ENCODE data around the gene POLN.
"Not testable (repeated sequence)": the region's sequence is repeated elsewhere in the genome, so short reads cannot be mapped to it uniquely, and the experiment has no call there.

POLN gene

DNA sequence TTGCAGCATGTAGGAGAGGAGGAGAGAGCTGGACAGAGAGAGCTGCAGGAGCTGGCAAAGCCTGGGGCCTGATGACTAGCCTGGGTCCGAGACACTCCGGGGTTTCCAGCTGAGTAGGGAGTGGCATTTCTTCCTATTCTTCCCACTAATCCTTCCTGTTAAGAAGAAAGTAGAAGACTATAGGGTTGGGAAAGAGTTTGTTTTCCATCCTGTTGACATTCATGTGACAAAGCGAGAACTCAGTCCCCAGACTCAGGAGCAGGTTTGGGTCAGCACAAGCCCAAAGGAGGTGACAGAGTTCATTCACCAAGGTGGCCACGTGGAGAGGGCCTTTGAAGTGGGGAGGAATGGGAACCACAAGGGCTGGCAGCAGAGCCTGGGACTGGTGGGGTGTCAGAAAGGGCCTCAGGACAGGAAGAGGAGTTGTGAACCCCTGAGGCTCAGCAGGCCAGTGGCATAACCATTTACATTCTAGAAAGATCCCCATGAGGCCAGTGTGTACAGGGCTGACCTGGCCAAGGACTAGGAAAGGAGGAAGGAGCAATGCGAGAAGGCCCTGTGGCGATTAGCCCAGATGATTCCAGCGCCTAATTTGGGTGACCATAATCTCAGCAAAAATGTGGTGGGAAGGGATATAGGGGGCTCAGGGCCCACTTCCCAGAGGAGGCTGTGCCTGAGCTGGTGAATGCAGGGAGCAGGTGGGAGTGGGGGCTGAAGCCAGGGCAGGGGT, 3.3 kb upstream of the POLN start:
- peaks cover 13% of the 10 kb centered on the region for H3K27me3 Mint-ChIP-seq
- no peak overlapping the region for H3K27ac Mint-ChIP-seq

DNA sequence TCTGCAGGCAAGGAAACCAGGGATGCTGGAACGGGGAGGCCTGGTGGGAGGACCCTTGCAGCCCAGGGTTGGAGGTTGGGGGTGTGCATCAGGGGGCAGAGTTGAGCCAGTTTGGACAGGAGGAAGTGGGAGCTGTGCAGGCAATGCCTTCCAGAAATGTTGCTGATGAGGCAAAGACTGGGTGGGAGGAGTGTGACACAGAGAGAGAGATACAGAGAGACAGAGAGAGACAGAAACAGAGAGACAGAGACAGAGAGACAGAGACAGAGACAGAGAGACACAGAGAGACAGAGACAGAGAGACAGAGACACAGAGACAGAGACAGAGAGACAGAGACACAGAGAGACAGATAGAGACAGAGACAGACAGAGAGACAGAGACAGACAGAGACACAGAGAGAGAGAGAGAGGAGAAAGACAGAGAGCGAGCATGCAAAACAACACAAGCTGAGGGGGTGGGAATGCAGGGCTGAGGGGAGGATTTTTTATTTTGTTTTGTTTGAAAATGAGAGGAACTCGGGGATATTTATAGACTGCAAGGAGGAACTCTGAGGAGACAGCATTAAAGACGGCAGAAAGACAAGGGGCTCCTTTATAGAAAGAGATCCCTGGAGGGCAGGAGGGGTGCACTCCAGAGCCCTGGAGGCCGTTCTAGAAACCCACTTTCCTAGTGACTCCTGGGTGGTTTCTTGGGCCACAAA, 1.9 kb upstream of the POLN start:
- CTCF ChIA-PET, result interaction anchor here (0.7 kb wide), 1 partner anchor 19 kb away, joined by 3 read pairs; no protein-coding TSS in a partner anchor
- H3K27me3 Mint-ChIP-seq, result peaks cover 13% of the 10 kb centered on the region
- H3K9me3 Mint-ChIP-seq, result no peaks in the 10 kb centered on the region
- H3K4me3 Mint-ChIP-seq, result no peak overlapping the region
- DNase-seq, result peak; percentile 23
- H3K4me1 Mint-ChIP-seq, result peaks cover 41% of the 10 kb centered on the region
- H3K36me3 Mint-ChIP-seq, result peaks cover 16% of the 10 kb centered on the region
- H3K27ac Mint-ChIP-seq, result no peak overlapping the region

More for the DNA sequence above, 3.3 kb upstream of the POLN start:
- H3K36me3 Mint-ChIP-seq, result peaks cover 8% of the 10 kb centered on the region
- H3K9me3 Mint-ChIP-seq, result no peaks in the 10 kb centered on the region
- H3K4me1 Mint-ChIP-seq, result peaks cover 29% of the 10 kb centered on the region
- CTCF ChIA-PET, result no interaction called here
- DNase-seq, result peak; percentile 25
- no peak overlapping the region for H3K4me3 Mint-ChIP-seq

DNA sequence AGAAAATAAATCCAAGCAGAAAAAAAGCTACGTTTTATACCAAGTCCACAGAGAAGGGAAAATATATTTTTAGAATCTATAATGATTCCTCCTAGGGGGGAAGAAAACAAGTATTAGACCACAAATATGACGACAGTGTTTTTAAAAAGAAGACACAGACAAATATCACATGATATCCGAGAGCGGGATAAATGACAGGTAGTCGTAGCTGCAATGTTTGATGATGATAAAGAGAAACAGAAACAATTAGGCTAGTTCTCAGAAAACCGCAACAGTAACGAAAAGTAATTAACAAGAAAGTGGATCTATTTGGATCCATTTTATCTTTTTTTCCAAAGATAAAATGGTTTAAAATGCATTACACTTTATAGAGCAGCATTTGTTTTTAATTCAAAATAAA, 918 bp downstream of the POLN start:
- CTCF ChIA-PET, result interaction anchor here (1.4 to 3.1 kb wide), 2 partner anchors 20 to 174 kb away, joined by 3 to 14 read pairs; no protein-coding TSS in a partner anchor
- H3K36me3 Mint-ChIP-seq, result peaks cover 34% of the 10 kb centered on the region
- peak overlapping the region; percentile 95 for H3K27ac Mint-ChIP-seq
- peak; percentile 17 for DNase-seq
- H3K4me1 Mint-ChIP-seq, result peaks cover 62% of the 10 kb centered on the region
- no peaks in the 10 kb centered on the region for H3K9me3 Mint-ChIP-seq
- peaks cover 13% of the 10 kb centered on the region for H3K27me3 Mint-ChIP-seq
- H3K4me3 Mint-ChIP-seq, result peak overlapping the region; percentile 93

DNA sequence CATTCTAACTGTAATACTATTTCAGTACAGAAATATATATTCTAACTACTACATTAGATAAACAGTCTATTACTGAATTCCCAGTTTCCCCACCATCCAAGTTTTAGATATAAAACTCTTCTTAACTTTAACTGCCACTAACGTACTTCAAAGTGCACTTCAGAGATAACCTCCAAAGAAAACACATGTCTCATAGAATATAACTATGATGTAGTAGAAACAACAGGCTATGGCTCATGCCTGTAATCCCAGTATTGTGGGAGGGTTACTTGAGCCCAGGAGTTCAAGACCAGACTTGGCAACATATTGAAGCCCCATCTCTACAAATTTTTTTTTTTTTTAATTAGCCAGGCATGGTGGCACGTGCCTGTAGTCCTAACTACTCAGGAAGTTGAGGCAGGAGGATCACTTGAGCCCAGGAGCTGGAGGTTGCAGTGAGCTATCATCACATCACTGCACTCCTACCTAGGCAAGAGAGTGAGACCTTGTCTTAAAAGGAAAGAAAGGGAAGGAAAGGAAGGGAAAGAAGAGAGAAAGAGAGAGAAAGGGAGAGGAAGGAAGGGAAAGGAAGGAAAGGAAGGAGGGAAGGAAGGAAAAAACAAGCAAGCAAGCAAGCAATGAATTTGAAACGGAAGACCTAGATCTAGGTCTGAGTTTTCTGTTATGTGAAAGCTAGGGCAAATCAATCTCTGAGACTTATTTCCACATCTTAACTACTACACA, 4.8 kb downstream of the POLN start:
- Mint-ChIP-seq H3K4me3 (no peak overlapping the region), H3K27ac (peak overlapping the region; percentile 38), H3K9me3 (no peaks in the 10 kb centered on the region), H3K27me3 (peaks cover 1% of the 10 kb centered on the region), H3K4me1 (peaks cover 49% of the 10 kb centered on the region), H3K36me3 (peaks cover 58% of the 10 kb centered on the region)
- no peak for DNase-seq
- CTCF ChIA-PET, result interaction anchor here (0.6 to 1.1 kb wide), 2 partner anchors 17 to 315 kb away, joined by 3 read pairs; no protein-coding TSS in a partner anchor

DNA sequence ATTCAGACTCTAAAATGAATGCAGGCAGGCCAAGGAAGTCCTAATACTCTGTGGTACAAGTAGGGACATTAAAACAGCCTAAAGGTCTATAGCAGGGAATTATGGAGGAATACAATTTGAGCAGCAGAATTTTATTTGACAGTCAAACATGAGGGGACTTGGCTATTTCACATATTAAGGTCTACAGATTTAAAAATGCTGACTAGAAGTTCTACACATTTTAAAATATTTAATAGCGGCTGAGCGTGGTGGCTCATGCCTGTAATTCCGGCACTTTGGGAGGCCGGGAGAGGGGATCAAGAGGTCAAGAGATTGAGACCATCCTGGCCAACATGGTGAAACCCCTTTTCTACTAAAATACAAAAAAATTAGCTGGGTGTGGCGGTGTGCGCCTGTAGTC, 10.8 kb downstream of the POLN start:
- DNase-seq, result no peak
- H3K27ac Mint-ChIP-seq, result no peak overlapping the region
- no peaks in the 10 kb centered on the region for H3K27me3 Mint-ChIP-seq
- peaks cover 42% of the 10 kb centered on the region for H3K36me3 Mint-ChIP-seq
- H3K9me3 Mint-ChIP-seq, result no peaks in the 10 kb centered on the region
- CTCF ChIA-PET, result interaction anchor here (2.3 kb wide), 1 partner anchor 11 kb away, joined by 17 read pairs; no protein-coding TSS in a partner anchor
- H3K4me3 Mint-ChIP-seq, result no peak overlapping the region
- peaks cover 8% of the 10 kb centered on the region for H3K4me1 Mint-ChIP-seq

DNA sequence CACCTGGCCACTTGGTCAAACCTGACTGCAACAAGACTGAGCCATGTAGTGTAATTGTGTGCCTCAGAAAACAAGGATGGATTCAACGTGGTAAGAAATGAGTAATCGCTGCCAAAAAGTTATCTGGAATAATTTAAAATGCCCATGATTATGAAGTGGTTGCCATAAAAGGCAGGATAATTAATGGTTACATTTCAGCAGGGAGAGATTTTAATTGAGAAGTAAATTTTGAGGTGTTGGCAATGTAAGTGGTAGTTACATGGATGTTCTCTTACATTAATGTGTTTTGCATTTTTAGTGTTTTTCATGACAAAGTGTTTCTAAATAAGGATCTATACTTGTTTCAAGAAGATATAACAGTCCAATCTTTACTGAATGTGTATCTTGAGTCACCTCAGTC, 15.7 kb downstream of the POLN start:
- CTCF ChIA-PET, result no interaction called here
- Mint-ChIP-seq H3K9me3 (no peaks in the 10 kb centered on the region), H3K4me1 (no peaks in the 10 kb centered on the region), H3K27me3 (no peaks in the 10 kb centered on the region), H3K4me3 (no peak overlapping the region), H3K36me3 (peaks cover 27% of the 10 kb centered on the region), H3K27ac (no peak overlapping the region)
- DNase-seq, result no peak

DNA sequence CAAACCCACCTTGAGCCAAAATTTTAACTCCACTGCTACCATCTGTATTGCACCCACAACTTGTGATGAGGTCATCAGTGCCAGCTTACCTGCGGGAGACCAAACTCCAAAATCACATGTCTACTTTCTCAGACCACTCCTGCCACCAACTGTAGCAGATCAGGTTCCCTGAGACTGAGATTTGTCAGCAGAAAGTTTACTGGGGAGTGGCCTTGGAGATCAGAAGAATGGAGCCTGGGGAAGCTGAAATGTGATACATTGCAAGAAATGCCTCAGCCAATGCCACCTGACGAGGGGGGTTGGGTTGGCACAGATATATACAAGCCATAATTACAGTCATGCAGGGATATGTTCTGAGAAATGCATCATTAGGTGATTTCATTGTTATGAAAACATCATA, 19.1 kb downstream of the POLN start:
- H3K4me1 Mint-ChIP-seq, result peaks cover under 1% of the 10 kb centered on the region
- CTCF ChIA-PET, result interaction anchor here (0.8 to 2.2 kb wide), 3 partner anchors 136 to 220 kb away, joined by 3 to 5 read pairs (median 4); no protein-coding TSS in a partner anchor
- no peaks in the 10 kb centered on the region for H3K27me3 Mint-ChIP-seq
- no peak for DNase-seq
- no peak overlapping the region for H3K4me3 Mint-ChIP-seq
- no peaks in the 10 kb centered on the region for H3K9me3 Mint-ChIP-seq
- H3K27ac Mint-ChIP-seq, result peak overlapping the region; percentile 2
- peaks cover 13% of the 10 kb centered on the region for H3K36me3 Mint-ChIP-seq

DNA sequence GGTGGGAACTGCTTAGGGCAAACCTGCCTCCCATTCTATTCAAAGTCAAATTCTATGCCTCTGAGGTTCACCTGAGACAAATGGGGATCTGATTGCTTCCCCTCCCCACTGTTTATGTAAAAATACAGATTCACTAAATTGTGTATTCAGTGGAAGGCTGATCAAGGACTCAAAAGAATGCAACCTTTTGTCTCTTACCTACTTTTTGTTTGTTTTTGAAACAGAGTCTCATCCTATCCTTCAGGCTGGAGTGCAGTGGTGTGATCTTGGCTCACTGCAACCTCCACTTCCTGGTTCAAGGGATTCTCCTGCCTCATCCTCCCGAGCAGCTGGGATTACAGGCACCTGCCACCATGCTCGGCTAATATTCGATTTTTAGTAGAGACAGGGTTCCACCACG, 20.5 kb downstream of the POLN start:
- peaks cover 12% of the 10 kb centered on the region for H3K36me3 Mint-ChIP-seq
- not testable (repeated sequence) for H3K4me3 Mint-ChIP-seq, H3K4me1 Mint-ChIP-seq, H3K27me3 Mint-ChIP-seq, DNase-seq, H3K9me3 Mint-ChIP-seq, H3K27ac Mint-ChIP-seq
- CTCF ChIA-PET, result interaction anchor here (1.7 to 3.2 kb wide), 6 partner anchors 9 to 241 kb away, joined by 10 to 42 read pairs (median 14); partner anchors contain the start of genes HAUS3 and POLN

DNA sequence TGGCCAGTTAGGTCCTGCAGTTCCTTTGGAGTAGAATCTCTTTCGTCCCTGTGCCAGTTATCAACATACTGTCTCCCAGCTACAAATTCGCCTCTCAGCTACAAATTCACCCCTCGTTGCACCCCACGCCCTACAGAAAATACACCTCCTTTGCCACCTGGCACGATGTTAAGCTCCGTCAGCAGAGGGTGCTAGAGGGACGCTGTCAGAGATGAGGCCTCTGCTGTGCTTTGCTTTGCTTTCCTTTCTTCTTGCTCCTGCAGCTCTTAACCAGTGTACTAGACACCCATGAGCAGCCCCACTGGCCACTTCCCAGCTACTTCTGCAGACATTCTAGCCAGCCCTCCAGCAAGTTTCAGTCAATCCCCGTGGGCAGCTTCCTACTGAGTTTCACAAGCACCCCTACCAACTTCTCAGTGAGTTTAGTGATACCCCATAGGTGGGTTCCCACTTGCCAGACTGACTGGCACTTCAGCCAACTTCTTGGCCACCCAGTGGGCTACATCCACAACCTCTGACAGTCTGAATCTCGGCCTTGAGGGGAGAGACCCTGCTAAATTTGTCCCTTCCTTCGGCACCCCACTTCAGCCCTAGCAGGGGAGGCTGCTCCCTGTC, 21.8 kb downstream of the POLN start:
- Mint-ChIP-seq H3K9me3 (no peaks in the 10 kb centered on the region), H3K27ac (no peak overlapping the region), H3K36me3 (peaks cover 6% of the 10 kb centered on the region), H3K4me1 (peaks cover 3% of the 10 kb centered on the region), H3K27me3 (peaks cover 4% of the 10 kb centered on the region), H3K4me3 (no peak overlapping the region)
- CTCF ChIA-PET, result interaction anchor here (0.7 to 3.2 kb wide), 33 partner anchors 10 to 323 kb away, joined by 3 to 42 read pairs (median 5); partner anchors contain the start of genes HAUS3, MXD4, POLN and RNF4
- peak; percentile 90 for DNase-seq

DNA sequence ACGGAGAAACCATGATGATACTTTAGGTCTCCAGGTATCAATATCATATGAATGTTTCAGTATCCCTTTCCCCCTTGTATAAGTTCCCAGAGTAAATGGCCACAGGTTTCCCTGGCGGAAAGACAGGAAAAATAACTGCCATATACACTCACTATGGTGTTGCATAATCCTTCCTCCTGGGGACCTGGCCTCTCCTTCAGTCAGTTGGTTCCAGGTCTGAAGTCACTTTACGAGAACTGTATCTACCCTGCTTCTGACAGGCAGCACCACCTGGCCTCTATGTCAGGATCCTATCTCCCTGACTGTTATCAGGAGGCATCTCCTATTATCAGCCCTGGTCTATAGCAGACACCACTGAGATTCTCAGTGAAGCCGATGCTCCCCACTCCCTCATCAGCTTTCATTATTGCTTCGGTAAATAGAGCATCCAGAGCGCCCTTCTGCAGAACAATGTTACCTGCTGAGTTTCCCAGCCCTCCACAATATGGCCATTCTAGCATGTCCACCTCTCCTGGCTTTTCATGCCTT, 22.6 kb downstream of the POLN start:
- no peak for DNase-seq
- H3K27me3 Mint-ChIP-seq, result peaks cover 4% of the 10 kb centered on the region
- peaks cover 6% of the 10 kb centered on the region for H3K36me3 Mint-ChIP-seq
- no peak overlapping the region for H3K4me3 Mint-ChIP-seq
- peaks cover 3% of the 10 kb centered on the region for H3K4me1 Mint-ChIP-seq
- no peaks in the 10 kb centered on the region for H3K9me3 Mint-ChIP-seq
- no peak overlapping the region for H3K27ac Mint-ChIP-seq
- CTCF ChIA-PET, result interaction anchor here (1.0 to 3.2 kb wide), 22 partner anchors 10 to 324 kb away, joined by 3 to 42 read pairs (median 8); partner anchors contain the start of genes HAUS3, POLN and RNF4

DNA sequence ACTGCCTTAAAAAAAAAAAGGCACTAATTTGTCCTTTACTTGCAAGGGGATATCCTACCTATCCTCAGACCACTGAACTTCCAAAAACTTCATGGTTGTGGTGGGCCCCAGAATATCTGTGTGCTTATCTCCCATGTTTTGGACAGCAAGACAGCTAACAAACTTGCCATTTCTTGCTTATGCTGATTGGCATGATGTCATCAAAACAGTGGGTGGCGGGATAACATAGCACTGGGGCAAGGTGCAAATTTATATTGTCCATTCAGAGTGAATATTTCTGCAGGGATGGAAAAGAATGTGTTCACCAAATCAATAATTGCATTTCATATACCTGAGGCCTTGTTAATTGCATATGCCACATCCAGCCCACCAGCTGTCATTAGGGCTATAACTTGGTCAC, 23.5 kb downstream of the POLN start:
- Mint-ChIP-seq H3K36me3 (peaks cover 6% of the 10 kb centered on the region), H3K27ac (no peak overlapping the region), H3K27me3 (peaks cover 4% of the 10 kb centered on the region), H3K9me3 (no peaks in the 10 kb centered on the region), H3K4me3 (no peak overlapping the region), H3K4me1 (peaks cover 3% of the 10 kb centered on the region)
- CTCF ChIA-PET, result interaction anchor here (0.7 to 3.2 kb wide), 3 partner anchors 118 to 225 kb away, joined by 3 to 42 read pairs (median 4); no protein-coding TSS in a partner anchor
- DNase-seq, result no peak

DNA sequence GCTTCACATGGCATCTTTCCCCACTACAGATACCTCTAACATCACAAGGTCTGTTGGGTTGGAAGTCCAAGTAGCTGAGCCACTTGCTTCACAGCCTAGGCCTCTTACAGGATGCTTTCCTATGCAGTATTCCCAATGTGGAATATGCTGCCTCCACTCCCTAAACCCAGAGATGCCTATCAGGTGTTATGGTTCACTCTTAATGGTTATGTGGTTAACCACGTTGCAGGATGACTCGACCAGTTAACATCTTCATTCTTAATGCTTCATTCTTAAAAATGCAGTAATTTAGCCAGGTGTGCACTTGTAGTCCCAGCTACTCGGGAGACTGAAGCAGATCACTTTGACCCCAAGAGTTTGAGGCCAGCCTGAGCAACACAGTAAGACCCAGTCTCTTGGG, 24.2 kb downstream of the POLN start:
- Mint-ChIP-seq H3K4me1 (peaks cover 3% of the 10 kb centered on the region), H3K4me3 (no peak overlapping the region), H3K27me3 (peaks cover 4% of the 10 kb centered on the region), H3K36me3 (peaks cover 2% of the 10 kb centered on the region), H3K9me3 (no peaks in the 10 kb centered on the region), H3K27ac (no peak overlapping the region)
- CTCF ChIA-PET, result interaction anchor here (1.0 to 1.5 kb wide), 3 partner anchors 31 to 224 kb away, joined by 3 to 4 read pairs (median 3); no protein-coding TSS in a partner anchor
- DNase-seq, result no peak

DNA sequence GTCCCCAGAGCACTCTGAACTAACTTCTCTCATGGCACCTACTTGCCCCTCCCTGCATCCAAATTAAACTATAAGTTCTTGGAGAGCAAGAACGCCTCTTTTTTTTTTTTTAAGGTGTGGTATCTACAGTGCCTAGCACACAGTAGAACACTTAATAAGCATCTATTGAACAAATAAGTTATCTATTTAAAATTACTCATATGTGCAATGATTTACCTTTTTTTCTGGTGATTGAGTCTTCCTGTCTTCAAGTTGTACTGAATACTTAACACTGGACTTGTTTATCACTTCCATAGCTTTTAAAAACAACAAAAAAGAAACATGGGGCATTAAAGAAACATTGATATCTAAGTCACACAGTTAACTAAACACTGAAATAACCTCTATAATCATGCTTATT, 29.1 kb downstream of the POLN start:
- H3K27me3 Mint-ChIP-seq, result peaks cover 4% of the 10 kb centered on the region
- H3K4me1 Mint-ChIP-seq, result peaks cover 3% of the 10 kb centered on the region
- DNase-seq, result no peak
- no peak overlapping the region for H3K27ac Mint-ChIP-seq
- CTCF ChIA-PET, result no interaction called here
- H3K4me3 Mint-ChIP-seq, result no peak overlapping the region
- H3K9me3 Mint-ChIP-seq, result no peaks in the 10 kb centered on the region
- H3K36me3 Mint-ChIP-seq, result no peaks in the 10 kb centered on the region

Measured in activated naive CD4-positive, alpha-beta T cell treated with anti-CD3 and anti-CD28 coated beads, Interleukin-2, amount 10 ng/mL, durations not matched to agents 7 days and 5 days (primary cell).